ENCODE data around the gene PCDHB12.
A peak's percentile ranks its signal among the peaks of the same experiment; 100 is the strongest.

DNA sequence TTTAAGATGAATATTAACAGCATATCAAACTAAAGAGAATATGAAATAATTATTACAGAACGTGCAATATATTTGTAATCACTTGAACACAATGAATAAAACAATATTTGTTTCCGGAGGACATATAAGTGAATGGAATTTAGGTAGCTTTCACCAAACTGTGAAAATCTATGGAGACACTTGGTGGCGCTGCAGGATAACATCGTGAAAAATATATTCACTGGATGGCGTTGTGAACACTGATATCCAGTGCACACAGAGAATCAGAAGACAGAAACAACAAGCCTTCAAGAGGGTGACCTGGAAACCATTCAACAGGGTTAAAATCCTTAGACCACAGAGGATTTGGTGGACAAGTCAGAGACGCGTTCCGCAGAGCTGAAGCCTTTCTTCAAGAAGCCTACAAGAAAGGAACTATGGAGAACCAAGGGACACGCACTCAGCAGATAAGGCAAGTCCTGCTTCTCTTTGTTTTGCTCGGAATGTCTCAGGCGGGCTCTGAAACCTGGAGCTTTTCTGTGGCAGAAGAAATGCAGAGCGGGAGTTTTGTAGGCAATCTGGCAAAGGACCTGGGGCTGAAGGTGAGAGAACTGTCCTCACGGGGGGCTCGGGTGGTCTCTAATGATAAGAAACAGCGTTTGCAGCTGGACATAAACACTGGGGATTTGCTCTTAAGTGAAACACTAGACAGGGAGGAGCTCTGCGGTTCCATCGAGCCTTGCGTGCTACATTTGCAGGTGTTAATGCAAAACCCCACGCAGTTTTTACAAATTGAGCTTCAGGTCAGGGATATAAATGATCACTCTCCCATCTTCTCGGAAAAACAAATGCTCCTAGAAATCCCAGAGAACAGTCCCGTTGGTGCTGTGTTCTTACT is 8.9 kb upstream of the PCDHB12 start, which contains the start of gene PCDHB11:
- TF ChIP-seq, protein P1, sequence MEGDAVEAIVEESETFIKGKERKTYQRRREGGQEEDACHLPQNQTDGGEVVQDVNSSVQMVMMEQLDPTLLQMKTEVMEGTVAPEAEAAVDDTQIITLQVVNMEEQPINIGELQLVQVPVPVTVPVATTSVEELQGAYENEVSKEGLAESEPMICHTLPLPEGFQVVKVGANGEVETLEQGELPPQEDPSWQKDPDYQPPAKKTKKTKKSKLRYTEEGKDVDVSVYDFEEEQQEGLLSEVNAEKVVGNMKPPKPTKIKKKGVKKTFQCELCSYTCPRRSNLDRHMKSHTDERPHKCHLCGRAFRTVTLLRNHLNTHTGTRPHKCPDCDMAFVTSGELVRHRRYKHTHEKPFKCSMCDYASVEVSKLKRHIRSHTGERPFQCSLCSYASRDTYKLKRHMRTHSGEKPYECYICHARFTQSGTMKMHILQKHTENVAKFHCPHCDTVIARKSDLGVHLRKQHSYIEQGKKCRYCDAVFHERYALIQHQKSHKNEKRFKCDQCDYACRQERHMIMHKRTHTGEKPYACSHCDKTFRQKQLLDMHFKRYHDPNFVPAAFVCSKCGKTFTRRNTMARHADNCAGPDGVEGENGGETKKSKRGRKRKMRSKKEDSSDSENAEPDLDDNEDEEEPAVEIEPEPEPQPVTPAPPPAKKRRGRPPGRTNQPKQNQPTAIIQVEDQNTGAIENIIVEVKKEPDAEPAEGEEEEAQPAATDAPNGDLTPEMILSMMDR (IDR thresholded peaks at IDR 0.05): peak; percentile 59
- TF ChIP-seq EZH2 (IDR thresholded peaks at IDR 0.05): no peak
- TF ChIP-seq EZH2phosphoT487 (IDR thresholded peaks at IDR 0.05): no peak
